ENCODE measurements around the gene REEP2. TPM values are rescaled to one million over a fixed set of nuclear protein-coding genes. Genes with fewer than 3 reads are reported as not detected.
A peak's percentile ranks its signal among the peaks of the same experiment; 100 is the strongest.
"Not testable (repeated sequence)": the region's sequence is repeated elsewhere in the genome, so short reads cannot be mapped to it uniquely, and the experiment has no call there.

REEP2 gene
- total RNA-seq, 1 donor from 2014 or later = 59.2 TPM

DNA sequence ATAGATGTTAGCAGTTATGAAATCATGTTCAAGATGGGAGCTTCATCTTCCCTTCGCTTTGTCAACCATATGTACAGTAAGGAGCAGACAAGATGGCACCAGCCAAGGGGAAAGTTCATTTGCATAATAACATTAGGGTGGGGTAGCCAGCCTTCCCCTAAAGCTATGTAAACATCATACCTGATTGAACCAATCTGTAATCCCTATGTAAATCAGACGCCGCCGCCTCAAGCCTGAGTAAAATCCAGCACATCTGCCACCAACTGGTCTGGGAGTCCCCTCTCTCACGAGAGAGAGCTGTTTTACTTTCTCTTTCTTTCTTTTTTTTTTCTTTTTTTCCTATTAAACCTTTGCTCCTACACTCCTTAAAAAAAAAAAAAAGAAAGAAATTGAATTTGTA is 30.8 kb upstream of the REEP2 start:
- no peaks in the 10 kb centered on the region for H3K4me1 Mint-ChIP-seq
- no peak overlapping the region for H3K27ac Mint-ChIP-seq (ENCODE audit: unreplicated experiment)
- H3K4me3 Mint-ChIP-seq = no peak overlapping the region
- H3K9me3 Mint-ChIP-seq = peaks cover 6% of the 10 kb centered on the region
- peaks cover 32% of the 10 kb centered on the region for H3K36me3 Mint-ChIP-seq (ENCODE audit: low read depth)
- TF ChIP-seq, protein P1, sequence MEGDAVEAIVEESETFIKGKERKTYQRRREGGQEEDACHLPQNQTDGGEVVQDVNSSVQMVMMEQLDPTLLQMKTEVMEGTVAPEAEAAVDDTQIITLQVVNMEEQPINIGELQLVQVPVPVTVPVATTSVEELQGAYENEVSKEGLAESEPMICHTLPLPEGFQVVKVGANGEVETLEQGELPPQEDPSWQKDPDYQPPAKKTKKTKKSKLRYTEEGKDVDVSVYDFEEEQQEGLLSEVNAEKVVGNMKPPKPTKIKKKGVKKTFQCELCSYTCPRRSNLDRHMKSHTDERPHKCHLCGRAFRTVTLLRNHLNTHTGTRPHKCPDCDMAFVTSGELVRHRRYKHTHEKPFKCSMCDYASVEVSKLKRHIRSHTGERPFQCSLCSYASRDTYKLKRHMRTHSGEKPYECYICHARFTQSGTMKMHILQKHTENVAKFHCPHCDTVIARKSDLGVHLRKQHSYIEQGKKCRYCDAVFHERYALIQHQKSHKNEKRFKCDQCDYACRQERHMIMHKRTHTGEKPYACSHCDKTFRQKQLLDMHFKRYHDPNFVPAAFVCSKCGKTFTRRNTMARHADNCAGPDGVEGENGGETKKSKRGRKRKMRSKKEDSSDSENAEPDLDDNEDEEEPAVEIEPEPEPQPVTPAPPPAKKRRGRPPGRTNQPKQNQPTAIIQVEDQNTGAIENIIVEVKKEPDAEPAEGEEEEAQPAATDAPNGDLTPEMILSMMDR (conservative IDR thresholded peaks at IDR 0.05) = no peak
- no peak for DNase-seq (ENCODE audit: low read depth, low spot score)
- H3K27me3 Mint-ChIP-seq (ENCODE audit: low read depth) = no peaks in the 10 kb centered on the region

DNA sequence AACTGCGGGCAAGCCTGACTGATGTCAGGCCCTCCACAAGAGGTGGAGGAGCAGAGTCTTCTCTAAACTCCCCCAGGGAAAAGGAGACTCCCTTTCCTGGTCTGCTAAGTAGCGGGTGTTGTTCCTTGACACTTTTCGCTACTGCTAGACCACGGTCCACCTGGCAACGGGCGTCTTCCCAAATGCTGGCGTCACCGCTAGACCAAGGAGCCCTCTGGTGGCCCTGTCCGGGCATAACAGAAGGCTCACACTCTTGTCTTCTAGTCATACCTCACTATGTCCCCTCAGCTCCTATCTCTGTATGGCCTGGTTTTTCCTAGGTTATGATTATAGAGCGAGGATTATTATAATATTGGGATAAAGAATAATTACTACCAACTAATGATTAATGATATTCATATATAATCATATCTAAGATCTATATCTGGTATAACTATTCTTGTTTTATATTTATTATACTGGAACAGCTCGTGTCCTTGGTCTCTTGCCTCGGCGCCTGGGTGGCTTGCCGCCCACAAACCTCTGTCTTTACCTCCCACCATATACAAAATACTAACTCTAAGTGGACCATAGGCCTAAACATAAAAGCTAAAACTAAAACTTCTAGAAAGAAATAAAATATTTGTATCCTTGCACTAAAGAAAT is 27.7 kb upstream of the REEP2 start:
- TF ChIP-seq, protein P1 (conservative IDR thresholded peaks at IDR 0.05) = peak; percentile 62
- DNase-seq (ENCODE audit: low read depth, low spot score) = peak; percentile 40
- H3K4me3 Mint-ChIP-seq; H3K9me3 Mint-ChIP-seq; H3K27me3 Mint-ChIP-seq (ENCODE audit: low read depth); H3K27ac Mint-ChIP-seq (ENCODE audit: unreplicated experiment); H3K4me1 Mint-ChIP-seq: not testable (repeated sequence)
- peaks cover 30% of the 10 kb centered on the region for H3K36me3 Mint-ChIP-seq (ENCODE audit: low read depth)

DNA sequence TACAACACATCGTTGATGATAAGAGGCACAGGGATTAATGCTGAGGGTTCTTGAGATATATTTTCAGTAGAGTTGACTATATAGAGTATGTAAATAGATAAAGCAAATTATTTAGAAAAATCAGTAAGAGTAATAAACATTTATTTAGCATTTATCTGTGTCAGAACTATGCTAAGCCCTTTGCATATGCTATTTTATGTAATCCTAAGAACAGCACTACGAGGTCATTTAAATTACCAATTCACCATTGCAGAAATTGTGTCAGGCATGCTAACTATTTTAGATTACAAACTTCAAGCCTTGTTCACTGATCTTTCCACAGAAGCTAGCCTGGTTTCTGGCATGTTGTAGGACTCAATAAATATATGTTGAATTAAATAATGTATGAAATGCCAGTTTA is 20.4 kb upstream of the REEP2 start:
- H3K27me3 Mint-ChIP-seq (ENCODE audit: low read depth) = no peaks in the 10 kb centered on the region
- H3K9me3 Mint-ChIP-seq = no peaks in the 10 kb centered on the region
- H3K4me1 Mint-ChIP-seq = no peaks in the 10 kb centered on the region
- peak overlapping the region; percentile 27 for H3K27ac Mint-ChIP-seq (ENCODE audit: unreplicated experiment)
- H3K4me3 Mint-ChIP-seq = no peak overlapping the region
- TF ChIP-seq, protein P1 (conservative IDR thresholded peaks at IDR 0.05) = no peak
- DNase-seq (ENCODE audit: low read depth, low spot score) = no peak
- peaks cover 15% of the 10 kb centered on the region for H3K36me3 Mint-ChIP-seq (ENCODE audit: low read depth)

DNA sequence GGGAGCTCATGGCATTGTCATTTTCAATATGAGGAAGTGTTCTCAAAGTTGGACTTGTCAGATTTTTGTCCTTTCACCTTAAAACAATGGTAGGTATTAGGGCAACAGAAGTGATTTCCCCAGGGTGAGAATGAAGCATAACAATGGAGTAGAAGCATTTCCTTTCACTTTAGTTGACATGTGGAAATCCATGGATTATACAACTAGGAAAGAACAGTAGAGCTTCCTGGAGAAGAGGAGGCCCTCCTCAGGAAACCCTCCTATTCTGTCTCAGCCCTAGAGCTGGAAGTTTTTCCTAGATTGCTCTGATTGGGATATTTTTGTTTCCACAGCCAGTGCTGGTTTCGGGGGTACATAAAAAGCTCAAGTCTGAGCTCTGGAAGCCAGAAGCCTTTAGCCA is 13.8 kb upstream of the REEP2 start:
- TF ChIP-seq, protein P1 (conservative IDR thresholded peaks at IDR 0.05) = no peak
- H3K27ac Mint-ChIP-seq (ENCODE audit: unreplicated experiment) = no peak overlapping the region
- H3K27me3 Mint-ChIP-seq (ENCODE audit: low read depth) = no peaks in the 10 kb centered on the region
- no peak overlapping the region for H3K4me3 Mint-ChIP-seq
- DNase-seq (ENCODE audit: low read depth, low spot score) = no peak
- peaks cover 24% of the 10 kb centered on the region for H3K36me3 Mint-ChIP-seq (ENCODE audit: low read depth)
- H3K4me1 Mint-ChIP-seq = no peaks in the 10 kb centered on the region
- H3K9me3 Mint-ChIP-seq = no peaks in the 10 kb centered on the region

DNA sequence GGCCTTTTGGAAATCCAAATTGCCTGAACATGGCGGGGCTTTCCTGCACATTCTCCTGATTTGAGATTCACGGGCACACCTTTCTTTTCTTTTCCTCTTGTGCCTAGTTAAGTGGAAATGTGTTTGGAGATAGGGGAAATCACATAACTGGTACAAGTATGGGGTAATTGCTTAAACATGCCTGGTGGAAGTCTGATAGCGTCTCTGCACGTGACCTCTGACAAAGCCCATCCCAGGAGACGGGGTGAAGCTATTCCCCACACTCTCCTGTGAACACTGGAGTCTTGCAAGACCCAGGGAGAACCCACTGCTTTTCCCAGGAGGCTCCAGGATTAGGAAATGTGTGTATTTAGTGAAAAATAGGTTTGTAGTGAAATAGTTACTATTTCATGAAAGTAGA is 2.9 kb upstream of the REEP2 start:
- H3K9me3 Mint-ChIP-seq = no peaks in the 10 kb centered on the region
- H3K4me3 Mint-ChIP-seq = no peak overlapping the region
- H3K36me3 Mint-ChIP-seq (ENCODE audit: low read depth) = peaks cover 6% of the 10 kb centered on the region
- DNase-seq (ENCODE audit: low read depth, low spot score) = no peak
- H3K27ac Mint-ChIP-seq (ENCODE audit: unreplicated experiment) = no peak overlapping the region
- TF ChIP-seq, protein P1 (conservative IDR thresholded peaks at IDR 0.05) = no peak
- H3K27me3 Mint-ChIP-seq (ENCODE audit: low read depth) = no peaks in the 10 kb centered on the region
- peaks cover 32% of the 10 kb centered on the region for H3K4me1 Mint-ChIP-seq
